WTC11 (cell line): ENCODE results near the gene ZNF423.

Experiments used
- ATF2 ChIP-seq: sonication (generic); formaldehyde crosslinking; IDR thresholded peaks from 2 replicates; pipeline ENCODE4 v1.8.1; 2022; ENCODE audit warnings: low read depth, missing genetic modification reagents, borderline replicate concordance
- ELF4 ChIP-seq: sonication (generic); formaldehyde crosslinking; IDR thresholded peaks from 2 replicates; pipeline ENCODE4 v1.8.1; 2022; ENCODE audit warnings: low read depth, mild to moderate bottlenecking, moderate library complexity, missing genetic modification reagents
- MAX ChIP-seq: sonication (generic); formaldehyde crosslinking; IDR thresholded peaks from 2 replicates; pipeline ENCODE4 v1.8.0; 2022; ENCODE audit warnings: mild to moderate bottlenecking, missing genetic modification reagents
- NR2C2 ChIP-seq: sonication (generic); formaldehyde crosslinking; IDR thresholded peaks from 2 replicates; pipeline ENCODE4 v1.8.0; 2022; ENCODE audit warnings: mild to moderate bottlenecking, missing genetic modification reagents
- TEAD4 ChIP-seq: sonication (generic); formaldehyde crosslinking; IDR thresholded peaks from 2 replicates; pipeline ENCODE4 v1.8.0; 2022; ENCODE audit warnings: mild to moderate bottlenecking, missing genetic modification reagents
- ZNF263 ChIP-seq: sonication (generic); formaldehyde crosslinking; IDR thresholded peaks from 2 replicates; pipeline ENCODE4 v1.8.1; 2022; ENCODE audit warnings: low read depth, mild to moderate bottlenecking, moderate library complexity, missing genetic modification reagents
- ZNF416 ChIP-seq: fragments of 250-450 bp; sonication (Bioruptor Pico); IDR thresholded peaks from 2 replicates; pipeline ENCODE4 v1.9.0; 2021; ENCODE audit warnings: mild to moderate bottlenecking, inconsistent platforms
- TF ChIP-seq, protein P1 (sequence below): fragments of 200-600 bp; IDR thresholded peaks from 2 replicates; pipeline ENCODE4 v1.8.0; 2022; ENCODE audit warnings: antibody characterized with exemption
- TF ChIP-seq, protein P2 (sequence below): sonication (generic); formaldehyde crosslinking; IDR thresholded peaks from 2 replicates; pipeline ENCODE4 v1.8.1; 2023; ENCODE audit warnings: mild to moderate bottlenecking, missing genetic modification reagents

GRCh38 chr16:49809561-49809960 is 46.4 kb downstream of the ZNF423 start:
- TF ChIP-seq, protein P1, sequence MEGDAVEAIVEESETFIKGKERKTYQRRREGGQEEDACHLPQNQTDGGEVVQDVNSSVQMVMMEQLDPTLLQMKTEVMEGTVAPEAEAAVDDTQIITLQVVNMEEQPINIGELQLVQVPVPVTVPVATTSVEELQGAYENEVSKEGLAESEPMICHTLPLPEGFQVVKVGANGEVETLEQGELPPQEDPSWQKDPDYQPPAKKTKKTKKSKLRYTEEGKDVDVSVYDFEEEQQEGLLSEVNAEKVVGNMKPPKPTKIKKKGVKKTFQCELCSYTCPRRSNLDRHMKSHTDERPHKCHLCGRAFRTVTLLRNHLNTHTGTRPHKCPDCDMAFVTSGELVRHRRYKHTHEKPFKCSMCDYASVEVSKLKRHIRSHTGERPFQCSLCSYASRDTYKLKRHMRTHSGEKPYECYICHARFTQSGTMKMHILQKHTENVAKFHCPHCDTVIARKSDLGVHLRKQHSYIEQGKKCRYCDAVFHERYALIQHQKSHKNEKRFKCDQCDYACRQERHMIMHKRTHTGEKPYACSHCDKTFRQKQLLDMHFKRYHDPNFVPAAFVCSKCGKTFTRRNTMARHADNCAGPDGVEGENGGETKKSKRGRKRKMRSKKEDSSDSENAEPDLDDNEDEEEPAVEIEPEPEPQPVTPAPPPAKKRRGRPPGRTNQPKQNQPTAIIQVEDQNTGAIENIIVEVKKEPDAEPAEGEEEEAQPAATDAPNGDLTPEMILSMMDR: no peak
- TF ChIP-seq ELF4 (CRISPR knock-in tag) (no peak), ZNF263 (CRISPR knock-in tag) (no peak), ZNF416 (no peak), MAX (CRISPR knock-in tag) (no peak), NR2C2 (CRISPR knock-in tag) (no peak), ATF2 (CRISPR knock-in tag) (no peak), TEAD4 (CRISPR knock-in tag) (no peak)
- TF ChIP-seq, protein P2, sequence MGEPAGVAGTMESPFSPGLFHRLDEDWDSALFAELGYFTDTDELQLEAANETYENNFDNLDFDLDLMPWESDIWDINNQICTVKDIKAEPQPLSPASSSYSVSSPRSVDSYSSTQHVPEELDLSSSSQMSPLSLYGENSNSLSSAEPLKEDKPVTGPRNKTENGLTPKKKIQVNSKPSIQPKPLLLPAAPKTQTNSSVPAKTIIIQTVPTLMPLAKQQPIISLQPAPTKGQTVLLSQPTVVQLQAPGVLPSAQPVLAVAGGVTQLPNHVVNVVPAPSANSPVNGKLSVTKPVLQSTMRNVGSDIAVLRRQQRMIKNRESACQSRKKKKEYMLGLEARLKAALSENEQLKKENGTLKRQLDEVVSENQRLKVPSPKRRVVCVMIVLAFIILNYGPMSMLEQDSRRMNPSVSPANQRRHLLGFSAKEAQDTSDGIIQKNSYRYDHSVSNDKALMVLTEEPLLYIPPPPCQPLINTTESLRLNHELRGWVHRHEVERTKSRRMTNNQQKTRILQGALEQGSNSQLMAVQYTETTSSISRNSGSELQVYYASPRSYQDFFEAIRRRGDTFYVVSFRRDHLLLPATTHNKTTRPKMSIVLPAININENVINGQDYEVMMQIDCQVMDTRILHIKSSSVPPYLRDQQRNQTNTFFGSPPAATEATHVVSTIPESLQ (CRISPR knock-in tag): no peak
